H1 (cell line): ENCODE results near the gene YARS1. TPM values are rescaled to one million over a fixed set of nuclear protein-coding genes. Genes with fewer than 3 reads are reported as not detected.
A peak's percentile ranks its signal among the peaks of the same experiment; 100 is the strongest.

Experiments used
- CTCF ChIA-PET: fragments of 300-600 bp; sonication (Branson Sonifier 250); formaldehyde crosslinking; loops from one replicate; lab custom pipeline; 2021; ENCODE audit not compliant: partially characterized antibody; lab: Charles Lee
- POLR2A ChIA-PET: fragments of 300-600 bp; sonication (Branson Sonifier 250); formaldehyde crosslinking; loops from one replicate; lab custom pipeline; 2021; ENCODE audit warnings: inconsistent platforms; ENCODE audit not compliant: partially characterized antibody; lab: Charles Lee
- DNase-seq, 2 experiments: peaks; one replicate each; pipeline versions ENCODE4 v3.0.0 to v3.0.0-alpha.2; 2010 to 2022; ENCODE audit warnings: low spot score in 2 of 2, low read depth in 1 of 2, mixed read lengths in 1 of 2
- FAIRE-seq: peaks from 2 replicates; lab custom pipeline; 2011; peaks lifted over from hg19 to GRCh38; lab: Jason Lieb, UNC
- H2AFZ ChIP-seq: 2 replicates; pipeline ENCODE4 v1.8.1; 2012; ENCODE audit warnings: low read length, inconsistent platforms
- H2AK5ac ChIP-seq: 2 replicates; pipeline ENCODE4 v1.6.1; 2013; ENCODE audit warnings: low read depth, low read length
- H2BK120ac ChIP-seq: replicated peaks from 2 replicates; pipeline ENCODE3; 2013; ENCODE audit warnings: low read depth, low read length, inconsistent platforms
- H2BK12ac ChIP-seq: 2 replicates; pipeline ENCODE4 v1.6.1; 2013; ENCODE audit warnings: low read depth, low read length
- H2BK15ac ChIP-seq: 2 replicates; pipeline ENCODE4 v1.6.1; 2013; ENCODE audit warnings: low read length
- H2BK20ac ChIP-seq: 2 replicates; pipeline ENCODE4 v1.6.1; 2013; ENCODE audit warnings: low read length
- H2BK5ac ChIP-seq: 2 replicates; pipeline ENCODE4 v1.6.1; 2013; ENCODE audit warnings: low read depth, low read length
- H3K14ac ChIP-seq: 2 replicates; pipeline ENCODE4 v1.6.1; 2013; ENCODE audit warnings: inconsistent platforms; ENCODE audit not compliant: insufficient read length
- H3K18ac ChIP-seq: 2 replicates; pipeline ENCODE4 v1.6.1; 2013; ENCODE audit warnings: low read length; ENCODE audit errors: extremely low read depth
- H3K23ac ChIP-seq: 2 replicates; pipeline ENCODE4 v1.6.1; 2013; ENCODE audit warnings: inconsistent platforms; ENCODE audit not compliant: insufficient read length
- H3K23me2 ChIP-seq: 2 replicates; pipeline ENCODE4 v1.6.1; 2013; ENCODE audit warnings: low read depth, low read length
- H3K27ac ChIP-seq: 2 replicates; pipeline ENCODE4 v1.6.1; 2011; ENCODE audit warnings: low read depth, low read length, inconsistent platforms
- H3K27me3 ChIP-seq, 4 experiments: replicated peaks in 1 of 4; 1 replicate in 1 of 4; 2 replicates in 3 of 4; pipeline versions ENCODE4 v1.6.1 to v1.8.1; 2011 to 2013; ENCODE audit warnings: low read length in 3 of 4, mild to moderate bottlenecking in 3 of 4, inconsistent platforms in 2 of 4, mixed read lengths in 2 of 4, moderate library complexity in 1 of 4; ENCODE audit not compliant: control insufficient read depth in 3 of 4, insufficient read depth in 3 of 4; ENCODE audit errors: extremely low read depth in 1 of 4
- H3K36me3 ChIP-seq, 4 experiments: 2 replicates each; pipeline versions ENCODE4 v1.6.1 to v1.8.1; 2011 to 2013; ENCODE audit warnings: mild to moderate bottlenecking in 4 of 4, low read length in 3 of 4, moderate library complexity in 2 of 4, control low read depth in 1 of 4, inconsistent platforms in 1 of 4; ENCODE audit not compliant: insufficient read depth in 4 of 4, control insufficient read depth in 2 of 4
- H3K4ac ChIP-seq: replicated peaks from 2 replicates; pipeline ENCODE3; 2013; ENCODE audit warnings: low read length, low read depth, mixed read lengths, inconsistent platforms; ENCODE audit not compliant: insufficient read length
- H3K4me1 ChIP-seq, 4 experiments: replicated peaks in 1 of 4; 1 replicate in 1 of 4; 2 replicates in 3 of 4; pipeline versions ENCODE4 v1.6.1 to v1.8.1; 2011 to 2013; ENCODE audit warnings: low read length in 3 of 4, inconsistent platforms in 2 of 4, mixed read lengths in 1 of 4; ENCODE audit not compliant: insufficient read depth in 4 of 4, control insufficient read depth in 3 of 4
- H3K4me2 ChIP-seq, 2 experiments: 2 replicates each; pipeline versions ENCODE4 v1.6.1 to v1.8.1; 2011 to 2013; ENCODE audit warnings: low read depth in 2 of 2, low read length in 2 of 2, control low read depth in 1 of 2, inconsistent platforms in 1 of 2, mild to moderate bottlenecking in 1 of 2; ENCODE audit not compliant: insufficient read depth in 1 of 2
- H3K4me3 ChIP-seq, 4 experiments: fragments of 200-600, 300-600 bp in 1 of 4; sonication (generic), shearing (Covaris generic), sonication (Bioruptor Twin) in 1 of 4; 2 replicates each; pipeline versions ENCODE4 v1.5.1 to v1.8.1; 2011 to 2016; ENCODE audit warnings: low read length in 4 of 4, low read depth in 3 of 4, control low read depth in 2 of 4, inconsistent platforms in 2 of 4, mild to moderate bottlenecking in 2 of 4, mixed read lengths in 1 of 4, moderate library complexity in 1 of 4; ENCODE audit not compliant: insufficient read depth in 2 of 4; ENCODE audit errors: extremely low read depth in 1 of 4
- H3K56ac ChIP-seq: replicated peaks from 2 replicates; pipeline ENCODE3; 2013; ENCODE audit warnings: low read depth, mild to moderate bottlenecking, mixed read lengths, low read length, inconsistent platforms; ENCODE audit not compliant: insufficient read length
- H3K79me1 ChIP-seq: 2 replicates; pipeline ENCODE4 v1.6.1; 2013; ENCODE audit warnings: low read depth, low read length, control low read depth
- H3K79me2 ChIP-seq, 2 experiments: 2 replicates each; pipeline versions ENCODE4 v1.6.1 to v1.8.1; 2012 to 2013; ENCODE audit warnings: low read length in 2 of 2, mild to moderate bottlenecking in 2 of 2, inconsistent platforms in 1 of 2; ENCODE audit not compliant: insufficient read depth in 2 of 2, control insufficient read depth in 1 of 2
- H3K9ac ChIP-seq, 4 experiments: replicated peaks in 1 of 4; 1 replicate in 1 of 4; 2 replicates in 3 of 4; pipeline versions ENCODE4 v1.6.1 to v1.8.1; 2011 to 2013; ENCODE audit warnings: low read depth in 3 of 4, low read length in 3 of 4, control low read depth in 2 of 4, mild to moderate bottlenecking in 2 of 4, moderate library complexity in 2 of 4, inconsistent platforms in 1 of 4; ENCODE audit errors: extremely low read depth in 1 of 4
- H3K9me3 ChIP-seq, 2 experiments: 2 replicates each; pipeline versions ENCODE4 v1.6.1 to v1.8.1; 2012 to 2013; ENCODE audit warnings: mild to moderate bottlenecking in 2 of 2, moderate library complexity in 2 of 2, control low read depth in 1 of 2, inconsistent platforms in 1 of 2, low read depth in 1 of 2, low read length in 1 of 2, mixed read lengths in 1 of 2; ENCODE audit not compliant: insufficient read depth in 2 of 2
- H4K20me1 ChIP-seq, 2 experiments: replicated peaks in 1 of 2; 2 replicates each; pipeline versions ENCODE3 to v1.8.1; 2011 to 2013; ENCODE audit warnings: inconsistent platforms in 2 of 2, low read length in 2 of 2, mild to moderate bottlenecking in 1 of 2; ENCODE audit not compliant: insufficient read depth in 2 of 2, control insufficient read depth in 1 of 2
- H4K5ac ChIP-seq: 2 replicates; pipeline ENCODE4 v1.6.1; 2013; ENCODE audit warnings: low read length, low read depth, mixed read lengths, inconsistent platforms; ENCODE audit not compliant: insufficient read length
- H4K8ac ChIP-seq: 2 replicates; pipeline ENCODE4 v1.8.0; 2013; ENCODE audit warnings: mild to moderate bottlenecking, moderate library complexity, low read length, inconsistent platforms; ENCODE audit not compliant: insufficient read depth; ENCODE audit errors: extremely low read depth
- H4K91ac ChIP-seq: replicated peaks from 2 replicates; pipeline ENCODE3; 2013; ENCODE audit warnings: low read length, mixed read lengths, inconsistent platforms; ENCODE audit not compliant: insufficient read length
- CEBPB ChIP-seq: IDR thresholded peaks from 2 replicates; pipeline ENCODE4 v1.6.1; 2012; ENCODE audit warnings: low read depth, low read length
- HDAC2 ChIP-seq, 2 experiments: fragments of 300-600 bp in 1 of 2; sonication (generic) in 1 of 2; IDR thresholded peaks; 2 replicates each; pipeline ENCODE4 v1.6.1; 2011 to 2012; ENCODE audit warnings: low read depth in 2 of 2, low read length in 2 of 2, mild to moderate bottlenecking in 2 of 2, moderate library complexity in 2 of 2, borderline replicate concordance in 1 of 2, inconsistent platforms in 1 of 2
- WGBS, 2 experiments: shearing (Covaris generic) in 1 of 2; methylation state at CpG; one replicate each; pipeline versions ENCODE4 v1.1.6 to v1.1.7; 2013 to 2015; ENCODE audit warnings: low lambda C conversion rate in 2 of 2, mixed read lengths in 2 of 2, inconsistent platforms in 1 of 2, low coverage in 1 of 2, missing lambda C conversion rate in 1 of 2; ENCODE audit not compliant: insufficient replicate concordance in 2 of 2, insufficient coverage in 1 of 2, insufficient read length in 1 of 2; ENCODE audit errors: extremely low coverage in 1 of 2, missing lambda C conversion rate in 1 of 2; 5-methylcytosine and 5-hydroxymethylcytosine counted together
- polyA plus RNA-seq, 7 experiments: library from polyadenylated mRNA; depleted of rRNA in 3 of 7; stranded (reverse) in 5 of 7; unstranded in 2 of 7; fragments of >200 nt in 5 of 7; fragments of 200-250 nt in 2 of 7; gene quantifications; 1 replicate in 5 of 7; 2 replicates in 1 of 7; 4 replicates in 1 of 7; pipeline versions ENCODE4 v1.2.1 to v1.2.3, GENCODE V29; 2011 to 2013; ENCODE audit warnings: missing spikeins in 2 of 7, mixed read lengths in 2 of 7
- total RNA-seq: library from RNA; stranded (reverse); fragmentation: NEBNext Ultra II Directional; extraction: Animal tissue kit (Norgen Biotek cat#: 25700); gene quantifications from 2 replicates; pipeline ENCODE4 v1.2.1, GENCODE V29; 2021

The YARS1 gene
- total and polyA plus RNA-seq, 2 of the 8 experiments (the other 6 are each of a cell fraction or from before 2014, with no cell fraction given): 47.1 to 226 TPM

- CTCF ChIA-PET: interaction anchor here (1.4 kb wide), 2 partner anchors 59 to 105 kb away, joined by 3 to 4 read pairs; no protein-coding TSS in a partner anchor
- WGBS, 2 experiments: 94 to 100% methylated on average over 1 to 11 of the region's 11 CpGs
- no peak overlapping the region for H2BK120ac ChIP-seq
Measured at GRCh38 chr1:32813941-32814739, 3.0 kb downstream of the YARS1 start.

More at GRCh38 chr1:32813941-32814739, 3.0 kb downstream of the YARS1 start:
- Histone ChIP-seq H3K4me3 (no peak overlapping the region; a peak in 1 of 8 replicates), H2BK20ac (no peak overlapping the region), H3K4ac (no peak overlapping the region), H3K14ac (no peak overlapping the region), H3K27me3 (no peaks in the 10 kb centered on the region), H4K5ac (no peak overlapping the region), H4K8ac (no peak overlapping the region), H3K79me2 (peaks cover 28 to 87% of the 10 kb centered on the region in 2 experiments), H3K36me3 (peaks cover 13 to 27% (median 19%) of the 10 kb centered on the region in 4 experiments), H3K79me1 (peaks cover 7% of the 10 kb centered on the region), H3K56ac (no peak overlapping the region), H3K4me2 (peak overlapping the region in 1 of 2 experiments; percentile 99; a peak in 2 of 4 replicates), H2AFZ (no peak overlapping the region), H3K4me1 (peaks cover 4 to 14% (median 9%) of the 10 kb centered on the region in 4 experiments; a peak in 6 of 7 replicates), H2AK5ac (no peak overlapping the region), H4K91ac (no peak overlapping the region), H4K20me1 (peaks cover 6 to 8% of the 10 kb centered on the region in 2 experiments), H3K9me3 (no peaks in the 10 kb centered on the region; a peak in 1 of 4 replicates), H3K23me2 (peaks cover 6% of the 10 kb centered on the region), H3K9ac (no peak overlapping the region), H2BK5ac (no peak overlapping the region), H3K27ac (no peak overlapping the region), H2BK12ac (no peak overlapping the region), H3K23ac (no peak overlapping the region), H3K18ac (no peak overlapping the region), H2BK15ac (no peak overlapping the region)
- TF ChIP-seq CEBPB (peak; percentile 53; the same call in 1 of the 2 replicates), HDAC2 (IDR thresholded peaks at IDR 0.05; ENCODE audit: borderline replicate concordance in 1 of 2, low read depth in 2 of 2, low read length in 2 of 2) (no peak)
- DNase-seq: no peak
- no peak for FAIRE-seq
- POLR2A ChIA-PET: interaction anchor here (0.5 to 3.8 kb wide), 12 partner anchors 8 to 273 kb away, joined by 3 to 26 read pairs (median 5); no protein-coding TSS in a partner anchor
